Muscle of leg (tissue), 11 donors: ENCODE results near the gene PLEKHA6. TPM values are rescaled to one million over a fixed set of nuclear protein-coding genes. Genes with fewer than 3 reads are reported as not detected.

Source experiments
- DNase-seq: peaks from one replicate; pipeline ENCODE4 v3.0.0; 2013
- H3K27ac ChIP-seq: one replicate; pipeline ENCODE4 v1.5.1; 2013; ENCODE audit warnings: mild to moderate bottlenecking, low read length, control low read depth
- H3K27me3 ChIP-seq: one replicate; pipeline ENCODE4 v1.6.1; 2013; ENCODE audit warnings: low read length; ENCODE audit not compliant: control insufficient read depth, insufficient read depth
- H3K36me3 ChIP-seq: one replicate; pipeline ENCODE4 v1.6.1; 2013; ENCODE audit warnings: low read length; ENCODE audit not compliant: control insufficient read depth, insufficient read depth
- H3K4me1 ChIP-seq: one replicate; pipeline ENCODE4 v1.6.1; 2013; ENCODE audit warnings: low read length; ENCODE audit not compliant: control insufficient read depth, insufficient read depth
- H3K4me3 ChIP-seq: one replicate; pipeline ENCODE4 v1.5.1; 2013; ENCODE audit warnings: low read length, control low read depth
- H3K9me3 ChIP-seq: replicated peaks from 2 replicates; pipeline ENCODE4 v1.6.1; 2013; ENCODE audit warnings: low read depth, low read length; ENCODE audit not compliant: control insufficient read depth
- WGBS: methylation state at CpG from one replicate; pipeline ENCODE4 v1.1.5; 2013; ENCODE audit warnings: missing lambda C conversion rate; ENCODE audit not compliant: insufficient coverage; 5-methylcytosine and 5-hydroxymethylcytosine counted together
- polyA plus RNA-seq, 8 donors: library from polyadenylated mRNA; unstranded; fragments of 120-200 nt; gene quantifications; one replicate each; pipeline versions ENCODE4 v1.2.1 to v1.2.3, GENCODE V29; 2013; ENCODE audit warnings: inconsistent platforms in 1 of 8, low replicate concordance in 1 of 8; ENCODE audit not compliant: insufficient read length in 8 of 8, insufficient read depth in 1 of 8
- total RNA-seq: library from RNA; stranded (reverse); fragments of 120-200 nt; gene quantifications from one replicate; pipeline ENCODE4 v1.2.4, GENCODE V29; 2013

PLEKHA6 gene
- total and polyA plus RNA-seq, 9 donors = 2.2 to 10.0 (median 4.8) TPM

GRCh38 chr1:204277563-204278219, 82.0 kb downstream of the PLEKHA6 start:
- no peaks in the 10 kb centered on the region for H3K9me3 ChIP-seq
- WGBS = 58% methylated on average over 9 of the region's 14 CpGs
- no peaks in the 10 kb centered on the region for H3K27me3 ChIP-seq
- no peaks in the 10 kb centered on the region for H3K36me3 ChIP-seq
- H3K4me1 ChIP-seq = peaks cover 29% of the 10 kb centered on the region
- no peak for DNase-seq
- no peak overlapping the region for H3K27ac ChIP-seq
- no peak overlapping the region for H3K4me3 ChIP-seq

- Histone ChIP-seq H3K9me3 (no peaks in the 10 kb centered on the region), H3K4me3 (no peak overlapping the region), H3K36me3 (no peaks in the 10 kb centered on the region), H3K4me1 (peaks cover 23% of the 10 kb centered on the region), H3K27me3 (no peaks in the 10 kb centered on the region), H3K27ac (no peak overlapping the region)
- no peak for DNase-seq
- 66% methylated on average over 7 of the region's 9 CpGs for WGBS
These were observed 83.9 kb downstream of the PLEKHA6 start for GRCh38 chr1:204275695-204276370.

GRCh38 chr1:204274446-204274845, 85.3 kb downstream of the PLEKHA6 start:
- Histone ChIP-seq H3K27me3 (no peaks in the 10 kb centered on the region), H3K4me1 (peaks cover 13% of the 10 kb centered on the region), H3K9me3 (no peaks in the 10 kb centered on the region), H3K4me3 (no peak overlapping the region), H3K36me3 (no peaks in the 10 kb centered on the region), H3K27ac (no peak overlapping the region)
- 64% methylated on average over 1 of the region's 2 CpGs for WGBS
- DNase-seq = no peak

- WGBS = no CpG with 5 or more reads among the region's 1 CpG
- no peak overlapping the region for H3K4me3 ChIP-seq
- no peak for DNase-seq
- H3K27me3 ChIP-seq = no peaks in the 10 kb centered on the region
- no peak overlapping the region for H3K27ac ChIP-seq
- no peaks in the 10 kb centered on the region for H3K9me3 ChIP-seq
- no peaks in the 10 kb centered on the region for H3K36me3 ChIP-seq
- peaks cover 6% of the 10 kb centered on the region for H3K4me1 ChIP-seq
These were observed 87.2 kb downstream of the PLEKHA6 start for GRCh38 chr1:204272505-204272904.

- no peak for DNase-seq
- Histone ChIP-seq H3K4me3 (no peak overlapping the region), H3K27me3 (no peaks in the 10 kb centered on the region), H3K9me3 (no peaks in the 10 kb centered on the region), H3K27ac (no peak overlapping the region), H3K4me1 (peaks cover 11% of the 10 kb centered on the region), H3K36me3 (no peaks in the 10 kb centered on the region)
- 67% methylated on average over 6 of the region's 6 CpGs for WGBS
These were observed 87.8 kb downstream of the PLEKHA6 start for GRCh38 chr1:204271970-204272369.

GRCh38 chr1:204268101-204268500, 91.6 kb downstream of the PLEKHA6 start:
- no peaks in the 10 kb centered on the region for H3K36me3 ChIP-seq
- 65% methylated on average over 9 of the region's 9 CpGs for WGBS

GRCh38 chr1:204267191-204267601, 92.5 kb downstream of the PLEKHA6 start:
- no peaks in the 10 kb centered on the region for H3K9me3 ChIP-seq
- H3K4me1 ChIP-seq = peaks cover 40% of the 10 kb centered on the region
- H3K27me3 ChIP-seq = no peaks in the 10 kb centered on the region
- no peaks in the 10 kb centered on the region for H3K36me3 ChIP-seq
- no peak for DNase-seq
- H3K4me3 ChIP-seq = no peak overlapping the region
- H3K27ac ChIP-seq = no peak overlapping the region
- 68% methylated on average over 8 of the region's 9 CpGs for WGBS

More at GRCh38 chr1:204268101-204268500, 91.6 kb downstream of the PLEKHA6 start:
- Histone ChIP-seq H3K9me3 (no peaks in the 10 kb centered on the region), H3K27me3 (no peaks in the 10 kb centered on the region), H3K4me1 (peaks cover 31% of the 10 kb centered on the region), H3K4me3 (no peak overlapping the region), H3K27ac (no peak overlapping the region)
- DNase-seq = no peak

GRCh38 chr1:204266504-204267034, 93.2 kb downstream of the PLEKHA6 start:
- Histone ChIP-seq H3K4me1 (peaks cover 46% of the 10 kb centered on the region), H3K9me3 (no peaks in the 10 kb centered on the region), H3K27ac (no peak overlapping the region), H3K4me3 (no peak overlapping the region), H3K36me3 (no peaks in the 10 kb centered on the region), H3K27me3 (no peaks in the 10 kb centered on the region)
- WGBS = 100% methylated on average over 1 of the region's 5 CpGs
- DNase-seq = no peak

GRCh38 chr1:204265665-204266064, 94.1 kb downstream of the PLEKHA6 start:
- no peaks in the 10 kb centered on the region for H3K9me3 ChIP-seq
- no peak overlapping the region for H3K4me3 ChIP-seq
- no CpG with 5 or more reads among the region's 2 CpGs for WGBS
- DNase-seq = peak; percentile 26
- H3K36me3 ChIP-seq = no peaks in the 10 kb centered on the region
- no peak overlapping the region for H3K27ac ChIP-seq
- no peaks in the 10 kb centered on the region for H3K27me3 ChIP-seq
- peaks cover 55% of the 10 kb centered on the region for H3K4me1 ChIP-seq

- Histone ChIP-seq H3K36me3 (peaks cover 2% of the 10 kb centered on the region), H3K4me3 (no peak overlapping the region), H3K4me1 (peaks cover 55% of the 10 kb centered on the region), H3K27ac (no peak overlapping the region), H3K27me3 (no peaks in the 10 kb centered on the region), H3K9me3 (no peaks in the 10 kb centered on the region)
- 60% methylated on average over 3 of the region's 8 CpGs for WGBS
- no peak for DNase-seq
These were observed 94.9 kb downstream of the PLEKHA6 start for GRCh38 chr1:204264805-204265204.
